HepG2 (cell line): ENCODE results near the gene LRRC3.

Experiments used
- CTCF ChIP-seq: sonication (generic); formaldehyde crosslinking; IDR thresholded peaks from 2 replicates; pipeline ENCODE4 v1.5.0; 2020; ENCODE audit warnings: mild to moderate bottlenecking, missing genetic modification reagents, moderate library complexity
- EZH2 ChIP-seq: conservative IDR thresholded peaks from 2 replicates; pipeline ENCODE4 v1.6.1; 2012; ENCODE audit warnings: mild to moderate bottlenecking, low read depth, low read length, moderate library complexity
- HMGXB4 ChIP-seq, 2 experiments: sonication (generic) in 1 of 2; formaldehyde crosslinking in 1 of 2; IDR thresholded peaks; 2 replicates each; pipeline versions ENCODE4 v1.4.0 to v1.6.1; 2018 to 2020; ENCODE audit warnings: missing genetic modification reagents in 2 of 2, borderline replicate concordance in 1 of 2, low read depth in 1 of 2, mild to moderate bottlenecking in 1 of 2, missing biosample characterization in 1 of 2
- NR3C1 ChIP-seq: sonication (generic); formaldehyde crosslinking; IDR thresholded peaks from 2 replicates; pipeline ENCODE4 v1.4.0; 2020; ENCODE audit warnings: missing genetic modification reagents
- RAD21 ChIP-seq: fragments of 450-650 bp; formaldehyde crosslinking; IDR thresholded peaks from 2 replicates; pipeline ENCODE4 v1.5.0; 2020; ENCODE audit warnings: mild to moderate bottlenecking
- REXO4 ChIP-seq: sonication (generic); formaldehyde crosslinking; IDR thresholded peaks from 2 replicates; pipeline ENCODE4 v1.8.0; 2022; ENCODE audit warnings: missing genetic modification reagents, mild to moderate bottlenecking, borderline replicate concordance
- SMC3 ChIP-seq: IDR thresholded peaks from 2 replicates; pipeline ENCODE4 v1.6.1; 2011; ENCODE audit warnings: low read length, improper control_type of control experiment
- ZBTB43 ChIP-seq: sonication (generic); formaldehyde crosslinking; conservative IDR thresholded peaks from 2 replicates; pipeline ENCODE4 v1.4.0; 2020; ENCODE audit warnings: missing genetic modification reagents
- ZNF124 ChIP-seq: sonication (generic); formaldehyde crosslinking; IDR thresholded peaks from 2 replicates; pipeline ENCODE4 v1.4.0; 2020; ENCODE audit warnings: missing genetic modification reagents
- ZNF615 ChIP-seq: sonication (generic); formaldehyde crosslinking; IDR thresholded peaks from 2 replicates; pipeline ENCODE4 v1.5.0; 2020; ENCODE audit warnings: mild to moderate bottlenecking, missing genetic modification reagents, borderline replicate concordance

GRCh38 chr21:44454747-44455523, at the start of gene LRRC3:
- TF ChIP-seq EZH2 (no peak), NR3C1 (CRISPR knock-in tag) (no peak), ZBTB43 (no peak), SMC3 (no peak), RAD21 (no peak), HMGXB4 (CRISPR knock-in tag; IDR thresholded peaks at IDR 0.05; ENCODE audit: borderline replicate concordance in 1 of 2, low read depth in 1 of 2) (no peak), CTCF (CRISPR knock-in tag) (no peak), REXO4 (CRISPR knock-in tag) (no peak), ZNF615 (CRISPR knock-in tag) (no peak), ZNF124 (CRISPR knock-in tag) (no peak)
